ENCODE data around the gene HIC1.

DNA sequence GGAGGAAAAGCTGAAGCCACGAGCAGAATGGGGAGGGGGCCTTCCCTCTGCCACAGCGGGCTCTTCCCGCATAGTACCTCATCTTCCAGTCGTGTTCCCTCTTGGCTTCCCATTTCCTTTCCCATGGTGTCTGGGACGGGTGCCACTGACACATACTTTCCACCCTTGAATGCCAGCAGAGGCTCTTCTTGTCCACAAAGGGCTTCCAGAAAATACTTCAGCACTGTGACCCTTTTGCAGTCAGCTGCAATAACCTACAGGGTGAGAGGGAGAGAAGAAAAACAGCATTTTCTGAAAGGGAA is 30.7 kb downstream of the HIC1 start:
- TF ChIP-seq CTCF (conservative IDR thresholded peaks at IDR 0.05), result no peak
- no peak for TF ChIP-seq ZFX (IDR thresholded peaks at IDR 0.05)
